Activated CD8-positive, alpha-beta memory T cell treated with anti-CD3 and anti-CD28 coated beads, Interleukin-2, amount 10 ng/mL, durations not matched to agents 7 days and 5 days (primary cell): ENCODE results near the gene TFPT. TPM values are rescaled to one million over a fixed set of nuclear protein-coding genes. Genes with fewer than 3 reads are reported as not detected.
A peak's percentile ranks its signal among the peaks of the same experiment; 100 is the strongest.

Source experiments
- ATAC-seq: fragments of 150-1000 bp; cut with Tn5 transposase; one replicate; pipeline ENCODE4 v1.10.0; 2021; ENCODE audit warnings: moderate library complexity
- CTCF ChIA-PET: fragments of 350-600 bp; sonication (Branson Sonifier 250); formaldehyde crosslinking; loops from one replicate; lab custom pipeline; 2021; ENCODE audit warnings: antibody characterized with exemption; lab: Charles Lee
- DNase-seq: peaks from one replicate; pipeline ENCODE4 v3.0.0-alpha.2; 2020
- H3K27ac Mint-ChIP-seq: one replicate; pipeline ENCODE4 v1.8.0; 2021; ENCODE audit warnings: mild to moderate bottlenecking, mixed read lengths
- H3K27me3 Mint-ChIP-seq: one replicate; pipeline ENCODE4 v1.8.0; 2021; ENCODE audit warnings: mixed read lengths
- H3K36me3 Mint-ChIP-seq: one replicate; pipeline ENCODE4 v1.8.0; 2021; ENCODE audit warnings: mild to moderate bottlenecking, mixed read lengths
- H3K4me1 Mint-ChIP-seq: one replicate; pipeline ENCODE4 v1.8.0; 2021; ENCODE audit warnings: mixed read lengths
- H3K4me3 Mint-ChIP-seq: one replicate; pipeline ENCODE4 v1.8.0; 2021; ENCODE audit warnings: mild to moderate bottlenecking, moderate library complexity, mixed read lengths
- H3K9me3 Mint-ChIP-seq: one replicate; pipeline ENCODE4 v1.8.0; 2022; ENCODE audit warnings: low read depth, mixed read lengths
- total RNA-seq, 2 experiments: library from RNA; stranded (reverse); gene quantifications; one replicate each; pipeline ENCODE4 v1.2.3, GENCODE V29; 2021

TFPT gene
- total RNA-seq, 2 experiments from 2014 or later, result 49.4 to 50.5 TPM

DNA sequence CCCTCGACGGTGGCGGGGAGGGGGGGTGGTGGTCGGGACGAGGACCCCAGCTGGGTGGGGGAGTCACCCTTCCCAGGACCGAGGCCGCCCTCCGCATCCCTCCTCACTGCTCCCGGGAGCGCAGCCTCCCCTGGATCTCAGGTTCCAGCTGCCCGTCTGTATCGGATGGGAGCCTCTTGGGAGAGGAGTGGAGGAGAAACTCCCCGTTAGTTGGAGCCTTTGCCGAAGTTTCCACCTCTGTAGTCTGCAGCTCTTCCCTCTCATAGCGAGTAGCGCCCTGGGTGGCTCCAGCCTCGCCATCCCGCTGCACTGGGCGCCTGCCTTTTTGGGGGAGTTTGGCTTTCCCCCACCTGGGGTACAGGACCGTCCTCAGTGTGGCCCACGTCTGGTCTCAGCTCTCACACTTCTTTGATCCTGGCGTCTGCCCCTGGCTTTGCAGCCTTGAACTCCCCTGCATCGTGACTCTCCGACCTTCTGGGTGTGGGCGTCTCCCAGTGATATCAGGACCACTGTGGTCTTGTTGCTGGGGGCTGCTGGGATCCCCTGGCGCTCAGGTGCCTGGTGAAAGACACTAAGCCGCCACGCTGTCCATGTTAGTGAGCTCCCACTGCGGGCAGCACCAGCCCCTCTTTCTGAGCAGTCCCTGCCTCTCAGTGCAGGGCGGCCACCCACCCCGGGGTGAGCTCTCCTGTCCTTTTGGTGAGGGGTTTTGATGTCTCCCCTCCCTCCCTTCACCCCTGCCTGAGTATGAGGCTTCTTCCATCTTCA lies 23.2 kb upstream of the TFPT start:
- H3K9me3 Mint-ChIP-seq, result no peaks in the 10 kb centered on the region
- ATAC-seq (no peak), DNase-seq (peak; percentile 58)
- H3K27me3 Mint-ChIP-seq, result no peaks in the 10 kb centered on the region
- peak overlapping the region; percentile 80 for H3K4me3 Mint-ChIP-seq
- H3K4me1 Mint-ChIP-seq, result peaks cover 41% of the 10 kb centered on the region
- peaks cover 9% of the 10 kb centered on the region for H3K36me3 Mint-ChIP-seq
- CTCF ChIA-PET, result interaction anchor here (0.8 to 3.0 kb wide), 3 partner anchors 12 to 127 kb away, joined by 3 to 17 read pairs (median 4); partner anchors contain the start of gene LENG1
- peak overlapping the region; percentile 87 for H3K27ac Mint-ChIP-seq

DNA sequence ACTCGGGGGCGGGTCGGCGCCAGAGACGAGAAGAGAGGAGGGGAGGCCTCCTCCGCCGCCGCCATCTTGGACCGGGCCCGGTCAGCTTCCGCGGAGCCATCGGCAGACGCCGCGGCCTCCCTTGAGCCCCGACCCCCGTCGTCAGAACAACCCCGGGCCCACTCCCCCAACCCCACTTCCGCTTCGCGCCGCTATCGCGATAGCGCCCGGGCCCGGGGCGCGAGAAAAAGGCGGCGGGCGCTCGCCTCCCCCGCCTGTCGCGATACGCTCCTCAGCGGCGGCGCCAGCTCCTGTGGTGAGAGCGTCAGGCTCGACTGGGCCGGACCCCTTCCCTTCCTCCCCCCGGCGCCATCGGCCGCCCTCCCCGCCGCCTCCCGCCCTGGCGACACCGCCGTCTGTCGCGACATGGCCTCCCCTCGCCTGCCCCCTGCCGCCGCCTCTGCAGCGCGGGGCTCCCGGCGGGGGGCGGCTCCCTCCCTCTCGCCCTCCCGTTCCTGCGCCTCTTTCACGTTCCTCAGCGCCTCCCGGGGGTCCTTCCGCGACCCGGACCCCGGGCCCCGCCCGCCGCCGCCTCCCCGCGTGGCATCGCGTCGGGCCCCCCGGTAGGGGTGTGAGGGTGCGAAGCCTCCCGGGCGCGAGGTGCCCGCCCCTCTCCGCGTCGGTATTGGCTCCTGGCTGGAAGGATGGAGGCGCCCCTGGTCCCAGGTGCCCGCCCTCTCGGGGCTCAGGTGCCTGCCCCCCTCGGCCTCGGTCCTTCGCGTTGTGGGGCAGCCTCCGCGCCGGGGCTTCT lies 22.4 kb upstream of the TFPT start, which contains the start of gene CNOT3:
Gene CNOT3, plus strand, starts transcription at position 64 of the 790 bp plus-strand sequence. CDS start 5,217 bp downstream, outside the sequence.
- peaks cover 41% of the 10 kb centered on the region for H3K4me1 Mint-ChIP-seq

DNA sequence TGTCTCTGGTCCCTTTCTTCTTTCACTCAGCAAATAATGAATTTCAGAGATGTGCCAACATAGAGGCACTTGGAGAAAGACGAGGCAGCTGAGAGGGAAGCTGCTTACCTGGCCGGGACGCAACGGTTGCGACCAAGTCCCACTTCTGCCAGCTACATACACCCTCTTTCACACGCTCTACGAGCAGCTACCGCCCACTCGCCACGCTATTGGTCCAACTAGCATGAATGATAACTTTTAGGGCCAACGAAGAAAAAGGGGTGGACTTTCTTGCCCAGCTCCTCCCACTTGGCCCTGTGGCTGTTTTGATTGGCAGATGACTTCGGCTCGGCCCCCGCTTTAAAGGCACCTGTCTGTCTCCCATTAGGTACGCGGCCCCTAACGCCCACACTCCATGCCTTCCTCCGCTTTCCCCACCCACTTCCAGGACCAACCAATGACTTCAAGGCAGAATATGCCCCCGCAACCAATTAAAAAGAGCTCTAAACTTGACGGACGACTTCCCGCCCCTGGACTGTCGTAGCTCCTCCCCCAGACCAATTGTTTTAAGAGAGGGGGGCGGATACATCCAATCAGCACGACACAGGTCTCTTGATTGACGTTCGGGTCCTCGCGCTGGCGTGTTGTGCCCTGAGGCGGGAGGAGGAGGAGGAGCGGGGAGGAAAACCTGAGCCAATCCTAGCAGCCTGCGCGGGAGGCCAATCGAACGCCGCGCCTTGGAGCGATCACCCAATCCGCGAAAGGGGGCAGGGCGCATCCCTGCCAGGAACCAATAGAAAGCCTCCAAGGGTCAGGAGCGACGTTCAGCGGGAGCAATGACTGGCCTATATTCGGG lies 21.6 kb upstream of the TFPT start:
- ATAC-seq, result peak; percentile 87
- Mint-ChIP-seq H3K36me3 (no peaks in the 10 kb centered on the region), H3K27me3 (no peaks in the 10 kb centered on the region), H3K27ac (peak overlapping the region; percentile 90), H3K4me1 (peaks cover 40% of the 10 kb centered on the region), H3K4me3 (peak overlapping the region; percentile 80), H3K9me3 (no peaks in the 10 kb centered on the region)
- CTCF ChIA-PET, result interaction anchor here (0.6 to 3.0 kb wide), 12 partner anchors 12 to 285 kb away, joined by 3 to 17 read pairs (median 4); partner anchors contain the start of genes LENG1, MBOAT7, NDUFA3 and PRPF31
- peak; percentile 100 for DNase-seq

More for the DNA sequence above, 22.4 kb upstream of the TFPT start, which contains the start of gene CNOT3:
- Mint-ChIP-seq H3K9me3 (no peaks in the 10 kb centered on the region), H3K4me3 (peak within 1 kb of the TSS; percentile 80), H3K27me3 (no peaks in the 10 kb centered on the region), H3K27ac (peak within 1 kb of the TSS; percentile 90), H3K36me3 (peaks cover 4% of the 10 kb centered on the region)
- DNase-seq (peak; percentile 60), ATAC-seq (no peak)
- CTCF ChIA-PET, result interaction anchor here (1.0 to 3.0 kb wide), 9 partner anchors 11 to 286 kb away, joined by 3 to 17 read pairs (median 4); partner anchors contain the start of genes LENG1, MBOAT7, NDUFA3 and PRPF31

DNA sequence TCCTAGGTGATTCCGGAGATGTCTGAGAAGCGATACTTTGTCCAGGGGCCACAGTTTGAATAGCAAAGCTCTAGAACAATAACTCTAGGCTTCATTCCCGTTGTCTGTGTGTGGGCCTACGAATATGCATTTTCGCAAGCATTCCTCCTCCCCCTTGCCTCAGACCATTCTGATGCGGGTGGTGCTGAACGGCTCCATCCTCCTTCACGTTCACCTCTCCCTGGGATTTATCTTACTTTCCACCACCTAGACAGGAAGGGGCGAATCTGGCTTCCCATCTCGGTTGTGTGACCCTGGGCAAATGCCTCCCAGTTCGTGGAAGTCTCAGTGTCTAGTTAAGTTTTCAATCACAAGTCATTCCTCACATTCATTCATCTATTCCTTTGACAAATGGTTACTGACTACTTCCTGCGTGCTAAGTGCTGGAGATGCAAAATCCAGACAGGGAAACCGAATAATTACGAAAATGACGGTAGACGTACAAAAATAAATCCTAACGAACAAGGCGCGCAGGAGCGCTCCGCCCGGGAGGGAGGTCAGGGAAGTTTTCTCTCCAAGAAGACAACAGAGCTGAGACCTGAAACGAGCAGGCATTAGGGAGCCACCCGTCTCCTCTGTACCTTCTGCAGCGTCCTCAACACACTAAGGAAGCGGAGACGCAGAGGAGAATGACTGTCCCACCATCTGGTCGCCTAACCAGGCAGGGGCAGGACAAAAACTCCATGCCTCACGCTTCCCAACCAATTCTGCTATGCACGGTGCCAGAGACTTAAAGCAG lies 20.8 kb upstream of the TFPT start:
- Mint-ChIP-seq H3K4me3 (peak overlapping the region; percentile 80), H3K9me3 (no peaks in the 10 kb centered on the region), H3K4me1 (peaks cover 35% of the 10 kb centered on the region), H3K27me3 (no peaks in the 10 kb centered on the region), H3K36me3 (no peaks in the 10 kb centered on the region), H3K27ac (peak overlapping the region; percentile 90)
- CTCF ChIA-PET, result interaction anchor here (0.6 to 3.0 kb wide), 10 partner anchors 13 to 53 kb away, joined by 3 to 17 read pairs (median 4); partner anchors contain the start of genes LENG1, MBOAT7, NDUFA3 and PRPF31
- ATAC-seq (no peak), DNase-seq (peak; percentile 49)

DNA sequence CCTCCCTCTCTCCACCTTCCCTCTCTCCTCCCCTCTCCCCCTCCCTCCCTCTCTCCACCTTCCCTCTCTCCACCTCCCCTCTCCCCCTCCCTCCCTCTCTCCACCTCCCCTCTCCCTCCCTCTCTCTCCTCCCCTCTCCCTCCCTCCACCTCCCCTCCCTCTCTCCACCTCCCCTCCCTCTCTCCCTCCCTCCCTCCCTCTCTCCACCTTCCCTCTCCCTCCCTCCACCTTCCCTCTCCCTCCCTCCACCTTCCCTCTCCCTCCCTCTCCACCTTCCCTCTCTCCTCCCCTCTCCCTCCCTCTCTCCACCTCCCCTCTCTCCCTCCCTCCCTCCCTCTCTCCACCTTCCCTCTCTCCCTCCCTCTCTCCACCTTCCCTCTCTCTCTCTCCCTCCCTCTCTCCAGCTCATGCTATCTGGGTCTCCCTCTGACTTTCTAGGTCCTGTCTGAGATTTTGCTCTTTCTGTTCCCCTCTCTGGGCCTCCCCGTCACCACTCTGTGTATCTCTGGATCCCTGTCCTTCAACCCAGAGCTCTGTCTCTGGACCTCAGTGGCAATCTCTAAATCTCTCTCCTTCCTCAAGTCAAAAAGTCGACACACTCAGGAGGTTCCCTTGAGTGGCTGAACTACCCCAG lies 18.6 kb upstream of the TFPT start:
- CTCF ChIA-PET, result no interaction called here

DNA sequence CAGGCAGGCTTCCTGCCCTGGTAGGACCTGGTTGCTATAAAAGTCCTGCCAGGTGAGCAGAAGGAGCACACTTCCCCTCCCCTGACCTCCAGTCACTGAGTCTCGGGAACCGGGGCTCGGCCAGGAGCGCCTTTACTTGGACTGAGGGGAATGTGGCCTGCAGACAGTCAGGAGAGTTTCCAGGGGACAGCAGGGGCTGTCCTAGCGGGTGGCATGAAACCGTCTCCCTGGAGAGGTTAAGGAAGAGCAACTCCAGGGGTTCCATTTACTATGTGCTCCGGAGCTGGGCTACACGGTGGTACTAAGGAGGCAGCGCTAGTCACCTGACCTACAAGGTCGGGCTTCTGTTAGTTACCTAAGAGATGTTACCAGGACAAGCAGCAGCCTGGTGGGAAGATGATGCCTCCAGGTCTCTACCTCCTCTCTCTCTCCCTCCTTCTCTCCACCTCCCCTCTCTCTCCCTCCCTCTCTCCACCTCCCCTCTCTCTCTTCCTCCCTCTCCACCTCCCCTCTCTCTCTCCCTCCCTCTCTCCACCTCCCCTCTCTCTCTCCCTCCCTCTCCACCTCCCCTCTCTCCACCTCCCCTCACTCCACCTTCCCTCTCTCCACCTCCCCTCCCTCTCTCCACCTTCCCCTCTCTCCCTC lies 18.0 kb upstream of the TFPT start:
- H3K27me3 Mint-ChIP-seq, result no peaks in the 10 kb centered on the region
- H3K4me1 Mint-ChIP-seq, result peaks cover 12% of the 10 kb centered on the region
- peaks cover 3% of the 10 kb centered on the region for H3K36me3 Mint-ChIP-seq
- ATAC-seq (no peak), DNase-seq (no peak)
- CTCF ChIA-PET, result interaction anchor here (1.0 kb wide), 1 partner anchor 10 kb away, joined by 3 read pairs; no protein-coding TSS in a partner anchor
- H3K4me3 Mint-ChIP-seq, result no peak overlapping the region
- no peaks in the 10 kb centered on the region for H3K9me3 Mint-ChIP-seq
- no peak overlapping the region for H3K27ac Mint-ChIP-seq

More for the DNA sequence above, 18.6 kb upstream of the TFPT start:
- peaks cover 1% of the 10 kb centered on the region for H3K36me3 Mint-ChIP-seq
- ATAC-seq (no peak), DNase-seq (no peak)
- peaks cover 18% of the 10 kb centered on the region for H3K4me1 Mint-ChIP-seq
- no peaks in the 10 kb centered on the region for H3K9me3 Mint-ChIP-seq
- H3K4me3 Mint-ChIP-seq, result no peak overlapping the region
- H3K27me3 Mint-ChIP-seq, result no peaks in the 10 kb centered on the region
- no peak overlapping the region for H3K27ac Mint-ChIP-seq

DNA sequence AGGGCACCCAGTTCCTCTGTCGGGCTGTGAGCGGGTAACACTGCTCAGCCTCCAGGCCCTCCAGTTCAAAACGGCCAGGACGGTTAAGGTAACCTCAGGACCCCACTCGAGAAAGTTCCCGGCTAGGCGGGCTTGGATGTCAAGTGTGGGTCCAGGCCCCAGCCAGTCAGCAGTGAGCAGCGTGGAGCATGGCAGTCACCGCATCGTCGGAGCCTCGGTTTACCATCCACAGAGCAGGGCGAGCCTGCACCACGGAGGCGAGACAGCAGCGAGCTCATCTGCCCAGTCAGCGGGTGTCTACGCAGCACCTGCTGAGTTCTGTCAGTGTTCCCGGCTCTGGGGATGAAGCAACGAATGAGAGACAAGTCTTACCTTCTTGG lies 14.2 kb upstream of the TFPT start:
- ATAC-seq (no peak), DNase-seq (no peak)
- no peaks in the 10 kb centered on the region for H3K9me3 Mint-ChIP-seq

DNA sequence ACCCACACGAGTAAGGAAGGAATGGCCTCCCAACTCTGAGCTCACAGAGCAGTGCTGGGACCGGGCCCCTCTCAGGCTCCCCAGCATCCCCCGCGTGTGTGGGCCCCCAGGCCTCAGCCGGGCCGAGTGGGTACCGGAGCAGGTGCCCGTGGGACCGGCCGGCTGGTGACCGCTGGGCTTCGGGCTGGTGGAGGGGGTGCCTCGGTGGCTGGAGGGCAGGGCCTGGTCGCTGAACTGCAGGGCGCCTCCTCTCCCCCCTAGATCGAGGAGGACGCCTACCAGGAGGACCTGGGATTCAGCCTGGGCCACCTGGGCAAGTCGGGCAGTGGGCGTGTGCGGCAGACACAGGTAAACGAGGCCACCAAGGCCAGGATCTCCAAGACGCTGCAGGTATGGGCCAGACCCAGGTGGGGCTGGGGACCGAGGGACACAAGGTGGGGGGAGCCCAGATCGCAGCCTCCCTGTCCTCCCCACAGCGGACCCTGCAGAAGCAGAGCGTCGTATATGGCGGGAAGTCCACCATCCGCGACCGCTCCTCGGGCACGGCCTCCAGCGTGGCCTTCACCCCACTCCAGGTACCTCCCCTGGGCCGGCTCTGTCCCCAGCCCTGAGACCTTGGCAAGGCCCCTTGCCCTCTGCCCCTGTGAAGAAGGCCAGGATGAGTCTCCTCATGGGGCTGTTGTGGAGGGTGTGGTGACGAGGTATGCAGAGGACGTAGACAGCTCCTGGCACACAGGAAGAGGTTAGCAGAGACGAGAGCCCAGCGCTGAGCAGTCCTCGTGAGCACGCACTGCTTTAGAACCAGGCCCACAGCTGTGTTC lies 13.5 kb upstream of the TFPT start:
- DNase-seq (no peak), ATAC-seq (no peak)
- H3K4me1 Mint-ChIP-seq, result no peaks in the 10 kb centered on the region
- H3K27me3 Mint-ChIP-seq, result no peaks in the 10 kb centered on the region
- CTCF ChIA-PET, result no interaction called here
- no peak overlapping the region for H3K4me3 Mint-ChIP-seq
- H3K9me3 Mint-ChIP-seq, result no peaks in the 10 kb centered on the region
- no peak overlapping the region for H3K27ac Mint-ChIP-seq
- H3K36me3 Mint-ChIP-seq, result peaks cover 8% of the 10 kb centered on the region

More for the DNA sequence above, 14.2 kb upstream of the TFPT start:
- H3K36me3 Mint-ChIP-seq, result peaks cover 8% of the 10 kb centered on the region
- CTCF ChIA-PET, result no interaction called here
- no peak overlapping the region for H3K4me3 Mint-ChIP-seq
- no peaks in the 10 kb centered on the region for H3K4me1 Mint-ChIP-seq
- H3K27me3 Mint-ChIP-seq, result no peaks in the 10 kb centered on the region
- H3K27ac Mint-ChIP-seq, result no peak overlapping the region

DNA sequence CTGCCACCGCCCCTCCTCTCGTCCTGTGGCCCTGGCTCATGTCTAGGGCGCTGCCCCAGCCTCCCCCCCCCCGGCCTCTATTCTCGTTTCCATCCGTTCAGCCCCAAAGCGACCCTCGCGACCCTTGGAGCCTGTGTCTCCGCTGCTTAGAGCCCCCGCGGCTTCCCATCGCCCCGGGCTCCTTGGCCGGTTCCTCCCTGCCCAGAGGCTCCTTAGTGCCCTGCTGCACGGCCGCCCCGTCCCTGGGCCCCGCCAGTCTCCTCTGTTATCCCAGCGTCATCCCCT lies 12.9 kb upstream of the TFPT start:
- no peak overlapping the region for H3K4me3 Mint-ChIP-seq
- H3K27ac Mint-ChIP-seq, result no peak overlapping the region
- no peaks in the 10 kb centered on the region for H3K4me1 Mint-ChIP-seq
- CTCF ChIA-PET, result no interaction called here
- DNase-seq, result no peak
- ATAC-seq, result no peak
- peaks cover 8% of the 10 kb centered on the region for H3K36me3 Mint-ChIP-seq
- H3K9me3 Mint-ChIP-seq, result no peaks in the 10 kb centered on the region
- H3K27me3 Mint-ChIP-seq, result no peaks in the 10 kb centered on the region

DNA sequence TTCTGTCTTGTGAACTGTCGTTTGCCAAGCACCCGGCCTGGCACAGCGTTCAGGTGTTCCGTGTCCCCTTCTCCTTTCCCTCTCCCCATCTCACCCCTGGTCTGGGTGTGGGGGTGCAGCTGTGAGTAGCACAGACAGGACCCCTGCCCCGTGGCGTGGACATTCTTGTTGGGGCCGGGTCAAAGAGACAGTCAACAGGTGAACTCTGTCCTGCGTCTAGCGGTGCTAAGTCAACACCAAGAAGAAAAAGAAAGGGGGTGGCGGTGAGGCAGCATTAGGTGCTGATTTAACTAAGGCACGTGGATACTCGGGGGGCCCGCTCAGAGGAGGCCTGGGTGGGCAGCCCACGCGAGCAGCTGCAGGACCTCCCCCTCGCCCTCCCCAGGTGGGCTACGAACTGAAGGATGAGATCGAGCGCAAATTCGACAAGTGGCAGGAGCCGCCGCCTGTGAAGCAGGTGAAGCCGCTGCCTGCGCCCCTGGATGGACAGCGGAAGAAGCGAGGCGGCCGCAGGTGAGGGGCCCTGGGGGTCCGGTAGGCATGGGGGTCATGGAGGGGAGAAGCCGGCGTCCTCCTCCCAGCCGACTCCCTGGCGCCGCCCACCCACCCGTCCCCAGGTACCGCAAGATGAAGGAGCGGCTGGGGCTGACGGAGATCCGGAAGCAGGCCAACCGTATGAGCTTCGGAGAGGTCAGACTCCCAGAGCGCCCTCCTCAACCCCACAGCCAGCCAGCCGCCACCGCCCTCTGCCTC lies 12.4 kb upstream of the TFPT start:
- Mint-ChIP-seq H3K27me3 (no peaks in the 10 kb centered on the region), H3K36me3 (peaks cover 8% of the 10 kb centered on the region), H3K27ac (no peak overlapping the region), H3K4me1 (no peaks in the 10 kb centered on the region), H3K4me3 (no peak overlapping the region), H3K9me3 (no peaks in the 10 kb centered on the region)
- CTCF ChIA-PET, result no interaction called here
- no peak for DNase-seq
- ATAC-seq, result no peak
